Measurements from ENCODE around the gene AFF4. TPM values are rescaled to one million over a fixed set of nuclear protein-coding genes. Genes with fewer than 3 reads are reported as not detected.

The AFF4 gene
- total and polyA plus RNA-seq, 2 of the 4 experiments (the other 2 are of a cell fraction), result 27.3 to 57.2 TPM

DNA sequence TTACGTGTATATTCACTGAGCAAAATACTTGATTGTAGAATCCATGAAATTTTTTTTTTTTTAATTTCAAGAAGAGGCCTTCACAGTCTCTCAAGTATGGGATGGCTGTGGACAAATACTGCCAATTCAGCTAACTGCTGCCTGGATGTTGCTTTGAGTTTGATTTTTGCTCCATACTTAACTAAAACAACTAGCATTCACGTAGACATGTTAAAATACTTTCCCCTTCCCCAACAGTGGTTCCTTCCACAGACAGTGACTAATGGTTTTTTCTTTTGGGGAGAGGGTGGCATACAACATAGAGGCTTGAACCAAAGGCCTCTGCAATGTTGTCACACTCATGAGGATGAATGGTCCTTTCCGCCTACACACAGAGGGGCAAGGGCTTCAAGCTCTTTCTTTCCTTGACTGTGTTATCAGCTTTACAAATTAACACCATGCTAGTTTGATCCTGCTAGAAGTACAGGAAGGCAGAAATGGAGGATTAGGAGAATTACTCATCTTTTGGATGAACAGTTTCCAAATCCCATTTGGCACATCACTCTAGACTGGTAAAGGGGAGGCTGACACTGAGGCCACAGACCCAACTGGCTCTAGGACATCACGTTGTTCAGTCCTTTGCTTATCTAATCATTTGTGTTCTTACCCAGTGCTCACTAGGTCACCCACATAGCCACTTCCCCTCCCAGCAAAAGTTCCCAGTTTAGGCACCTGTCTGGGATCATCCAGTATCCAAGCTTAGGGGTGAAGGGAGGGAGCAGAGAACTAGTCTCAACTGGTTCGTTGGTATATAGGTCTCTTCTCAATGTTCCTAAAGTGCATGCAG lies 91.8 kb downstream of the AFF4 start (continued):
- no peak for TF ChIP-seq FOS (IDR thresholded peaks at IDR 0.05; ENCODE audit: low read depth, low read length)

DNA sequence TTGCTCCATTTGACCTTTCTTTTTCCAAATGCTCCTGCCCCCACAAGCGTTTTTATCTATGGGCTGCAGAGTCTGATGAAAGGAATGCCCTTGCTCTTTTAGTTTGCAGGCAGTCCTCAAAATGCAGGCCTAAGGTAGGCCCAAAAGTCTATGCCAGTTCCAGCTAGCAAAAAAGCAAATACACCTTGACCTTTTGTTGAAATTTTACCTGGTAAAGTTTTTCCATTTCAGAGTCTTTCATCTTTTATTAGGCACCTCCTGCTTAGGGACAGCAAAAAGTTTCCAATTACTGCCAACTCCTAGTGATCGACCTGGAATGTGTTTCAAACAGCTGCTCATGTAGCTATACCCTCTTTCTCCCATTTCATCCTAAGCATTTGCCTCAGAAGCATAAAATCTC lies 92.6 kb downstream of the AFF4 start:
- Histone ChIP-seq H4K8ac (ENCODE audit: low read depth in 2 of 2, low read length in 2 of 2) (no peak overlapping the region), H3K27me3 (ENCODE audit: control insufficient read depth, insufficient read depth, low read length) (no peaks in the 10 kb centered on the region), H2BK15ac (ENCODE audit: low read depth, low read length) (no peak overlapping the region), H2AK5ac (ENCODE audit: low read depth, low read length) (no peak overlapping the region), H4K5ac (ENCODE audit: low read depth, low read length) (no peak overlapping the region), H3K36me3 (ENCODE audit: control insufficient read depth, insufficient read depth, low read length) (peaks cover 30% of the 10 kb centered on the region), H3K4me2 (ENCODE audit: low read depth, low read length) (no peak overlapping the region), H3K23ac (ENCODE audit: low read depth, low read length) (no peak overlapping the region), H3K27ac (ENCODE audit: insufficient read depth, low read length) (no peak overlapping the region), H2BK120ac (ENCODE audit: low read depth, low read length) (no peak overlapping the region), H3K9ac (ENCODE audit: low read depth, low read length) (no peak overlapping the region), H2AK9ac (replicated peaks; ENCODE audit: low read depth, low read length, poor library complexity) (no peak overlapping the region), H2BK5ac (ENCODE audit: low read depth, low read length, poor library complexity, severe bottlenecking) (no peak overlapping the region), H3K4ac (ENCODE audit: low read depth, low read length) (no peak overlapping the region), H3K56ac (ENCODE audit: extremely low read depth, insufficient read depth, low read length) (no peak overlapping the region), H3K18ac (ENCODE audit: low read depth, low read length) (no peak overlapping the region), H3K14ac (replicated peaks; ENCODE audit: low read depth, low read length) (no peak overlapping the region), H3K4me3 (ENCODE audit: insufficient read depth, low read depth, low read length) (no peak overlapping the region), H3K9me3 (ENCODE audit: control insufficient read depth, insufficient read depth, low read length) (no peaks in the 10 kb centered on the region), H3K9me1 (ENCODE audit: insufficient read depth, low read length) (peaks cover 14% of the 10 kb centered on the region), H4K91ac (ENCODE audit: insufficient read depth, low read depth, low read length) (no peak overlapping the region), H3K4me1 (ENCODE audit: control insufficient read depth, insufficient read depth, low read length) (no peaks in the 10 kb centered on the region; the same call in 1 of the 2 replicates), H4K20me1 (ENCODE audit: insufficient read depth, low read length) (peaks cover 16% of the 10 kb centered on the region; the same call in 1 of the 2 replicates), H3K79me1 (ENCODE audit: low read depth in 1 of 2, low read length in 2 of 2) (peaks cover 9 to 54% of the 10 kb centered on the region in 2 experiments), H2BK20ac (ENCODE audit: low read depth, low read length) (no peak overlapping the region), H2AFZ (replicated peaks; ENCODE audit: low read length, poor library complexity) (no peak overlapping the region)
- no peak for DNase-seq
- ATAC-seq (ENCODE audit: low read depth), result no peak
- 83% methylated on average over 2 of the region's 2 CpGs; no CpG with 5 or more reads in 1 of the 2 experiments for WGBS, 2 experiments (ENCODE audit: extremely low coverage in 2 of 2, insufficient read length in 1 of 2)
- dilution Hi-C loops (cut with HindIII; ENCODE audit: low sequenced_read_pairs, unreplicated experiment) (no loop called here), intact Hi-C loops (cut with micrococcal nuclease) (no loop called here), in situ Hi-C loops (cut with MboI; ENCODE audit: low sequenced_read_pairs) (no loop called here)
- POLR2A ChIA-PET (ENCODE audit: unreplicated experiment), result no interaction called here
- CTCF ChIA-PET, result interaction anchor here (0.6 to 1.2 kb wide), 2 partner anchors 10 to 387 kb away, joined by 3 read pairs; no protein-coding TSS in a partner anchor
- BruUV-seq (replicated peaks), result no TSS peak
- TF ChIP-seq RFX5 (IDR thresholded peaks at IDR 0.05; ENCODE audit: low read depth, low read length) (no peak), SMC3 (IDR thresholded peaks at IDR 0.05; ENCODE audit: low read depth, low read length) (no peak), MAZ (IDR thresholded peaks at IDR 0.05; ENCODE audit: borderline replicate concordance, low read depth, low read length) (no peak), ELK1 (IDR thresholded peaks at IDR 0.05; ENCODE audit: borderline replicate concordance, low read depth, low read length) (no peak), RCOR1 (IDR thresholded peaks at IDR 0.05; ENCODE audit: insufficient replicate concordance, low read length) (no peak), NFE2L2 (IDR thresholded peaks at IDR 0.05; ENCODE audit: low read depth, low read length) (no peak), MAFK (IDR thresholded peaks at IDR 0.05; ENCODE audit: low read depth, low read length) (no peak), CTCF (conservative IDR thresholded peaks at IDR 0.05; ENCODE audit: low read depth, low read length) (no peak), MXI1 (IDR thresholded peaks at IDR 0.05; ENCODE audit: borderline replicate concordance, low read depth, low read length) (no peak), RAD21 (IDR thresholded peaks at IDR 0.05; ENCODE audit: low read length) (no peak), CHD1 (IDR thresholded peaks at IDR 0.05; ENCODE audit: low read depth, low read length) (no peak), CEBPB (IDR thresholded peaks at IDR 0.05; ENCODE audit: low read depth, low read length) (no peak), FOS (IDR thresholded peaks at IDR 0.05; ENCODE audit: low read depth, low read length) (no peak), BHLHE40 (IDR thresholded peaks at IDR 0.05; ENCODE audit: low read depth, low read length) (no peak)
